HEK293 (cell line): ENCODE data around the gene MBNL2.

Experiments used
- CTCF ChIP-seq: fragments of 450-650 bp; formaldehyde crosslinking; IDR thresholded peaks from 2 replicates; pipeline ENCODE4 v1.5.1; 2016; ENCODE audit warnings: missing biosample characterization, missing genetic modification characterization
- OSR2 ChIP-seq: fragments of 450-650 bp; formaldehyde crosslinking; IDR thresholded peaks from 2 replicates; pipeline ENCODE4 v1.5.1; 2016; ENCODE audit warnings: missing biosample characterization, missing genetic modification characterization
- REST ChIP-seq: fragments of 450-650 bp; formaldehyde crosslinking; IDR thresholded peaks from 2 replicates; pipeline ENCODE4 v1.5.1; 2016; ENCODE audit warnings: missing biosample characterization, missing genetic modification characterization
- ZBTB10 ChIP-seq: fragments of 450-650 bp; formaldehyde crosslinking; IDR thresholded peaks from 2 replicates; pipeline ENCODE4 v1.5.1; 2016; ENCODE audit warnings: missing biosample characterization, missing genetic modification characterization
- ZBTB7A ChIP-seq: fragments of 450-650 bp; formaldehyde crosslinking; IDR thresholded peaks from 2 replicates; pipeline ENCODE4 v1.5.1; 2016; ENCODE audit warnings: low read depth, missing biosample characterization, missing genetic modification characterization
- ZNF133 ChIP-seq: fragments of 450-650 bp; formaldehyde crosslinking; IDR thresholded peaks from 2 replicates; pipeline ENCODE4 v1.5.1; 2016; ENCODE audit warnings: missing biosample characterization, missing genetic modification characterization
- ZNF174 ChIP-seq: fragments of 450-650 bp; formaldehyde crosslinking; IDR thresholded peaks from 2 replicates; pipeline ENCODE4 v1.5.0; 2017; ENCODE audit warnings: missing biosample characterization, mild to moderate bottlenecking, missing genetic modification characterization
- ZNF521 ChIP-seq: fragments of 450-650 bp; formaldehyde crosslinking; IDR thresholded peaks from 2 replicates; pipeline ENCODE4 v1.5.1; 2017; ENCODE audit warnings: missing biosample characterization, mild to moderate bottlenecking, missing genetic modification characterization
- ZNF626 ChIP-seq: fragments of 450-650 bp; sonication (Bioruptor Pico); formaldehyde crosslinking; IDR thresholded peaks from 2 replicates; pipeline ENCODE4 v1.5.1; 2018; ENCODE audit warnings: missing biosample characterization, missing genetic modification characterization, inconsistent platforms
- ZNF777 ChIP-seq: fragments of 450-650 bp; formaldehyde crosslinking; IDR thresholded peaks from 2 replicates; pipeline ENCODE4 v1.5.1; 2017; ENCODE audit warnings: missing biosample characterization, missing genetic modification characterization, borderline replicate concordance
- ZNF792 ChIP-seq: fragments of 450-650 bp; formaldehyde crosslinking; IDR thresholded peaks from 2 replicates; pipeline ENCODE4 v1.5.1; 2016; ENCODE audit warnings: missing biosample characterization, missing genetic modification characterization

GRCh38 chr13:97369261-97369893, 147.2 kb downstream of the MBNL2 start:
- TF ChIP-seq ZNF174 (tag by site-specific recombination) (no peak), ZNF777 (tag by site-specific recombination) (no peak), OSR2 (tag by site-specific recombination) (no peak), CTCF (no peak), ZBTB10 (tag by site-specific recombination) (no peak), ZNF133 (no peak), ZNF792 (tag by site-specific recombination) (no peak), REST (tag by site-specific recombination) (no peak), ZNF521 (tag by site-specific recombination) (no peak), ZNF626 (tag by site-specific recombination) (no peak), ZBTB7A (no peak)
